ENCODE data around the gene XPC.

Gene XPC

GRCh38 chr3:14135581-14135980 lies 42.8 kb downstream of the XPC start:
- no peaks in the 10 kb centered on the region for H3K27me3 ChIP-seq
- H3K27ac ChIP-seq: no peak overlapping the region
- no peaks in the 10 kb centered on the region for H3K9me3 ChIP-seq
- no peaks in the 10 kb centered on the region for H3K4me1 ChIP-seq (ENCODE audit: control insufficient read depth in 1 of 2, insufficient read depth in 1 of 2, low read depth in 1 of 2, low read length in 1 of 2)
- H3K4me3 ChIP-seq (ENCODE audit: low read depth in 1 of 2, low read length in 1 of 2): no peak overlapping the region
- H3K36me3 ChIP-seq: peaks cover 100% of the 10 kb centered on the region
- TF ChIP-seq CTCF (IDR thresholded peaks at IDR 0.05): no peak

GRCh38 chr3:14134291-14134690 lies 44.1 kb downstream of the XPC start:
- no peaks in the 10 kb centered on the region for H3K27me3 ChIP-seq
- no peaks in the 10 kb centered on the region for H3K4me1 ChIP-seq (ENCODE audit: control insufficient read depth in 1 of 2, insufficient read depth in 1 of 2, low read depth in 1 of 2, low read length in 1 of 2)
- no peak for TF ChIP-seq CTCF (IDR thresholded peaks at IDR 0.05)
- no peak overlapping the region for H3K4me3 ChIP-seq (ENCODE audit: low read depth in 1 of 2, low read length in 1 of 2)
- H3K36me3 ChIP-seq: peaks cover 100% of the 10 kb centered on the region
- no peak overlapping the region for H3K27ac ChIP-seq
- no peaks in the 10 kb centered on the region for H3K9me3 ChIP-seq

GRCh38 chr3:14133876-14134275 lies 44.5 kb downstream of the XPC start:
- Histone ChIP-seq H3K36me3 (peaks cover 99% of the 10 kb centered on the region), H3K4me1 (ENCODE audit: control insufficient read depth in 1 of 2, insufficient read depth in 1 of 2, low read depth in 1 of 2, low read length in 1 of 2) (no peaks in the 10 kb centered on the region), H3K27me3 (no peaks in the 10 kb centered on the region), H3K4me3 (ENCODE audit: low read depth in 1 of 2, low read length in 1 of 2) (no peak overlapping the region), H3K27ac (no peak overlapping the region), H3K9me3 (no peaks in the 10 kb centered on the region)
- no peak for TF ChIP-seq CTCF (IDR thresholded peaks at IDR 0.05)

- Histone ChIP-seq H3K27ac (no peak overlapping the region), H3K36me3 (peaks cover 99% of the 10 kb centered on the region), H3K9me3 (no peaks in the 10 kb centered on the region), H3K4me3 (ENCODE audit: low read depth in 1 of 2, low read length in 1 of 2) (no peak overlapping the region), H3K4me1 (ENCODE audit: control insufficient read depth in 1 of 2, insufficient read depth in 1 of 2, low read depth in 1 of 2, low read length in 1 of 2) (no peaks in the 10 kb centered on the region), H3K27me3 (no peaks in the 10 kb centered on the region)
- TF ChIP-seq CTCF (IDR thresholded peaks at IDR 0.05): no peak
Observed at GRCh38 chr3:14133188-14133800, 45.1 kb downstream of the XPC start.

GRCh38 chr3:14132689-14133088 lies 45.7 kb downstream of the XPC start:
- H3K27ac ChIP-seq: no peak overlapping the region
- H3K36me3 ChIP-seq: peaks cover 99% of the 10 kb centered on the region
- H3K9me3 ChIP-seq: no peaks in the 10 kb centered on the region
- no peak for TF ChIP-seq CTCF (IDR thresholded peaks at IDR 0.05)
- no peaks in the 10 kb centered on the region for H3K27me3 ChIP-seq
- H3K4me1 ChIP-seq (ENCODE audit: control insufficient read depth in 1 of 2, insufficient read depth in 1 of 2, low read depth in 1 of 2, low read length in 1 of 2): no peaks in the 10 kb centered on the region
- H3K4me3 ChIP-seq (ENCODE audit: low read depth in 1 of 2, low read length in 1 of 2): no peak overlapping the region

Measured in neutrophil (primary cell).